Endothelial cell of umbilical vein (primary cell): ENCODE measurements around the gene TNFRSF19. TPM values are rescaled to one million over a fixed set of nuclear protein-coding genes. Genes with fewer than 3 reads are reported as not detected.

Experiments
- BruUV-seq: library from RNA; stranded (reverse); fragments of 400-500 nt; replicated peaks from 2 replicates; lab custom pipeline; 2021; lab: Mats Ljungman, UMichigan
- CTCF ChIA-PET: fragments of 300-600, 350-600 bp; sonication (Branson Sonifier 250); formaldehyde crosslinking; loops from one replicate; lab custom pipeline; 2021; ENCODE audit warnings: antibody characterized with exemption, inconsistent platforms; lab: Charles Lee
- POLR2A ChIA-PET: fragments of 300-600, 350-600 bp; sonication (Branson Sonifier 250); formaldehyde crosslinking; loops from one replicate; lab custom pipeline; 2021; ENCODE audit warnings: antibody characterized with exemption, inconsistent platforms; lab: Charles Lee
- DNase-seq: peaks from one replicate; pipeline ENCODE4 v3.0.0-alpha.2; 2011; ENCODE audit warnings: low read depth, low spot score
- FAIRE-seq: peaks from 2 replicates; lab custom pipeline; 2011; peaks lifted over from hg19 to GRCh38; lab: Jason Lieb, UNC
- H2AFZ ChIP-seq: 2 replicates; pipeline ENCODE4 v1.6.0; 2012; ENCODE audit warnings: low read depth, low read length, control low read depth, inconsistent platforms
- H3K27ac ChIP-seq: 2 replicates; pipeline ENCODE4 v1.5.1; 2011; ENCODE audit warnings: low read depth, mild to moderate bottlenecking, control low read depth, low read length, moderate library complexity; ENCODE audit not compliant: insufficient read depth
- H3K27me3 ChIP-seq, 2 experiments: 2 replicates each; pipeline versions ENCODE4 v1.6.0 to v1.6.1; 2011; ENCODE audit warnings: low read length in 2 of 2, mixed read lengths in 1 of 2; ENCODE audit not compliant: control insufficient read depth in 2 of 2, insufficient read depth in 2 of 2
- H3K36me3 ChIP-seq, 2 experiments: 2 replicates in 1 of 2; 3 replicates in 1 of 2; pipeline ENCODE4 v1.5.1; 2011; ENCODE audit warnings: low read length in 2 of 2, mild to moderate bottlenecking in 1 of 2, moderate library complexity in 1 of 2; ENCODE audit not compliant: control insufficient read depth in 2 of 2, insufficient read depth in 2 of 2; ENCODE audit errors: extremely low read depth in 1 of 2
- H3K4me1 ChIP-seq: 3 replicates; pipeline ENCODE4 v1.5.1; 2011; ENCODE audit warnings: mild to moderate bottlenecking, low read length; ENCODE audit not compliant: control insufficient read depth, insufficient read depth; ENCODE audit errors: extremely low read depth
- H3K4me2 ChIP-seq: 2 replicates; pipeline ENCODE4 v1.6.1; 2011; ENCODE audit warnings: low read length, control low read depth, mixed read lengths; ENCODE audit not compliant: insufficient read depth
- H3K4me3 ChIP-seq, 3 experiments: fragments of 200-600 bp in 1 of 3; sonication (generic), shearing (Covaris generic) in 1 of 3; replicated peaks in 1 of 3; 2 replicates each; pipeline ENCODE4 v1.5.1; 2011 to 2016; ENCODE audit warnings: control low read depth in 3 of 3, low read length in 3 of 3, mild to moderate bottlenecking in 2 of 3, inconsistent platforms in 1 of 3, low read depth in 1 of 3, moderate library complexity in 1 of 3; ENCODE audit not compliant: insufficient read depth in 1 of 3
- H3K79me2 ChIP-seq: 2 replicates; pipeline ENCODE4 v1.6.0; 2012; ENCODE audit warnings: low read length, inconsistent platforms; ENCODE audit not compliant: control insufficient read depth, insufficient read depth
- H3K9ac ChIP-seq: replicated peaks from 2 replicates; pipeline ENCODE3; 2011; ENCODE audit warnings: low read length, control low read depth; ENCODE audit not compliant: insufficient read depth; ENCODE audit errors: extremely low read depth
- H3K9me1 ChIP-seq: replicated peaks from 3 replicates; pipeline ENCODE4 v1.6.0; 2011; ENCODE audit warnings: mild to moderate bottlenecking, low read length; ENCODE audit not compliant: control insufficient read depth, insufficient read depth; ENCODE audit errors: extremely low read depth
- H3K9me3 ChIP-seq: replicated peaks from 2 replicates; pipeline ENCODE4 v1.5.1; 2012; ENCODE audit warnings: low read length, inconsistent platforms; ENCODE audit not compliant: control insufficient read depth, insufficient read depth
- H4K20me1 ChIP-seq: replicated peaks from 2 replicates; pipeline ENCODE3; 2011; ENCODE audit warnings: mild to moderate bottlenecking, low read length; ENCODE audit not compliant: control insufficient read depth, insufficient read depth; ENCODE audit errors: extremely low read depth
- CTCF ChIP-seq, 2 donors: IDR thresholded peaks; 1 replicate in 1 of 2; 2 replicates in 1 of 2; pipeline ENCODE4 v1.5.1; 2011; ENCODE audit warnings: low read length in 2 of 2, mild to moderate bottlenecking in 2 of 2, moderate library complexity in 2 of 2, control low read depth in 1 of 2, inconsistent platforms in 1 of 2, low read depth in 1 of 2; ENCODE audit not compliant: insufficient read depth in 1 of 2; ENCODE audit errors: extremely low read depth in 1 of 2
- EZH2 ChIP-seq: IDR thresholded peaks from 2 replicates; pipeline ENCODE4 v1.6.1; 2012; ENCODE audit warnings: borderline replicate concordance, low read depth, mild to moderate bottlenecking, moderate library complexity, low read length, inconsistent platforms; ENCODE audit not compliant: severe bottlenecking
- FOS ChIP-seq: IDR thresholded peaks from 2 replicates; pipeline ENCODE4 v1.6.1; 2011; ENCODE audit warnings: mild to moderate bottlenecking, low read length, moderate library complexity, borderline replicate concordance; ENCODE audit not compliant: insufficient read depth
- GATA2 ChIP-seq: IDR thresholded peaks from 2 replicates; pipeline ENCODE4 v1.7.0; 2011; ENCODE audit warnings: low read depth, mild to moderate bottlenecking, moderate library complexity, mixed read lengths, low read length; ENCODE audit not compliant: insufficient read length, insufficient read depth
- JUN ChIP-seq: IDR thresholded peaks from 2 replicates; pipeline ENCODE4 v1.6.1; 2011; ENCODE audit warnings: borderline replicate concordance, low read depth; ENCODE audit not compliant: insufficient read length, insufficient read depth
- MAX ChIP-seq: IDR thresholded peaks from 2 replicates; pipeline ENCODE4 v1.6.1; 2011; ENCODE audit not compliant: insufficient read depth, insufficient read length
- MYC ChIP-seq: IDR thresholded peaks from one replicate; pipeline ENCODE4 v1.6.1; 2011; ENCODE audit warnings: mild to moderate bottlenecking, low read depth, low read length
- POLR2A ChIP-seq: IDR thresholded peaks from 2 replicates; pipeline ENCODE4 v1.6.1; 2012; ENCODE audit warnings: low read depth, mild to moderate bottlenecking, control low read depth, low read length
- POLR2AphosphoS5 ChIP-seq: IDR thresholded peaks from 2 replicates; pipeline ENCODE4 v1.6.1; 2012; ENCODE audit warnings: low read depth, mild to moderate bottlenecking, control low read depth, low read length, moderate library complexity; ENCODE audit not compliant: insufficient read depth
- dilution Hi-C: fragments of 300-500 bp; cut with MboI; formaldehyde crosslinking; loops from one replicate; pipeline ENCODE4 v1.15.0; 2019; ENCODE audit warnings: low sequenced_read_pairs; ENCODE audit not compliant: extremely low pct_ligation_motif_present
- intact Hi-C: fragments of 100-400 bp; cut with micrococcal nuclease; formaldehyde crosslinking; loops from one replicate; pipeline ENCODE4 v1.10.0; 2022
- polyA plus RNA-seq, 4 experiments: library from polyadenylated mRNA; depleted of rRNA in 3 of 4; stranded (reverse) in 3 of 4; unstranded in 1 of 4; fragments of >200 nt; gene quantifications; 2 replicates each; pipeline versions ENCODE4 v1.2.1 to v1.2.3, GENCODE V29; 2011 to 2012; ENCODE audit warnings: missing spikeins in 1 of 4
- total RNA-seq: library from RNA; stranded (reverse); gene quantifications from 2 replicates; pipeline ENCODE4 v1.2.3, GENCODE V29; 2021

TNFRSF19 gene
- total and polyA plus RNA-seq, 2 donors (not counting 3 experiments of a cell fraction or from before 2014, with no cell fraction given) = 0.23 to 0.29 TPM

GRCh38 chr13:23656637-23657371 lies 86.6 kb downstream of the TNFRSF19 start:
- intact Hi-C loops (no loop called here), dilution Hi-C loops (no loop called here)
- Histone ChIP-seq H3K79me2 (no peaks in the 10 kb centered on the region), H4K20me1 (no peaks in the 10 kb centered on the region), H3K4me1 (no peaks in the 10 kb centered on the region), H3K9me3 (no peaks in the 10 kb centered on the region), H2AFZ (no peak overlapping the region), H3K9ac (no peak overlapping the region), H3K4me3 (no peak overlapping the region), H3K9me1 (no peaks in the 10 kb centered on the region), H3K36me3 (no peaks in the 10 kb centered on the region), H3K27ac (no peak overlapping the region), H3K27me3 (peaks cover 2 to 8% of the 10 kb centered on the region in 2 experiments), H3K4me2 (no peak overlapping the region)
- TF ChIP-seq POLR2AphosphoS5 (no peak), MAX (no peak), EZH2 (no peak), JUN (no peak), CTCF (IDR thresholded peaks at IDR 0.05; ENCODE audit: extremely low read depth in 1 of 2, insufficient read depth in 1 of 2, low read depth in 1 of 2, low read length in 2 of 2) (no peak), GATA2 (no peak), FOS (no peak), MYC (no peak), POLR2A (no peak)
- FAIRE-seq (no peak), DNase-seq (peak; percentile 48)
- ChIA-PET CTCF (interaction anchor here (0.7 to 1.0 kb wide), 2 partner anchors 8 to 24 kb away, joined by 3 read pairs; no protein-coding TSS in a partner anchor), POLR2A (no interaction called here)
- no TSS peak for BruUV-seq
